HG02610 (cell line): ENCODE measurements around the gene ADCY3.

Experiments used
- ATAC-seq: cut with Tn5 transposase; IDR thresholded peaks from one replicate; pipeline ENCODE4 v1.9.1; 2021; ENCODE audit warnings: mild to moderate bottlenecking, moderate library complexity; ENCODE audit not compliant: unreplicated experiment

ADCY3 gene

GRCh38 chr2:24926220-24926601 is 6.2 kb upstream of the ADCY3 start:
- ATAC-seq, result no peak

DNA sequence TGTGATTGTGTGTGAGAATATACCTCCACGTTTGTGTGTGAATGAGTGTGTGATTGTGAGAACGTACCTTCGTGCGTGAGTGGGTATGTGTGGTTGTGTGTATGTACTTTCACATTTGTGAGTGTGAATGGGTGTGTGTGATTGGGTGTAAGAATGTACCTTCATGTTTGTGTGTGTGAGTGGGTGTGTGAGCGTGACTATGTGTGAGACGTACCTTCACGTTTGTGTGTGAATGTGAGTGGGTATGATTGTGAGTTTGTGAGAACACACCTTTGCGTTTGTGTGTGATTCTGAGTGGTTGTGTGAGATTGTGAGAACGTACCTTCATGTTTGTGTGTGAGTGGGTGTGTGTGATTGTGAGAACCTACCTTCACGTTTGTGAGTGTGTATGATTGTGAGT is 5.8 kb upstream of the ADCY3 start:
- ATAC-seq, result no peak

- no peak for ATAC-seq
These were observed 4.7 kb upstream of the ADCY3 start for GRCh38 chr2:24924732-24925131.

GRCh38 chr2:24924266-24924665 is 4.2 kb upstream of the ADCY3 start:
- ATAC-seq, result no peak

DNA sequence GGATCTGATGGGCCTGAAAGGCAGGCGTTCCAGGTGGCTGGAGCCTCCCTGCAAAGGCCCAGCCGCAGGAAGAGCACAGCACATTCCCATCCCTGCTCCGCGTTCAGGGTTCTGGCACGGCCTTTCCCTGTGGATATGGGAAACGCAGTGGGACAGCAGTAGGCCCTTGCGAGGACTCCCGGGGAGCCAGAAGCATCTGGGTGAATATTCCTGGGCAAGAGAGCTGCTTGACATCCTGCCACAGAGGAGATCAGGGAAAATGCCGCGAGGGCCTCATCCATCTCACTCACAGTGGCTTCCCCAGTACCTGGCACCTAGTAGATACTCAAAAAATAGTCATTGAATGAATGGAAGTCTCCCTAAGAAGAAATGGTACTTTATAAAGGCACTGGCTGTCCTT is 3.1 kb upstream of the ADCY3 start:
- ATAC-seq, result no peak

- no peak for ATAC-seq
These were observed 2.5 kb upstream of the ADCY3 start for GRCh38 chr2:24922556-24922955.

DNA sequence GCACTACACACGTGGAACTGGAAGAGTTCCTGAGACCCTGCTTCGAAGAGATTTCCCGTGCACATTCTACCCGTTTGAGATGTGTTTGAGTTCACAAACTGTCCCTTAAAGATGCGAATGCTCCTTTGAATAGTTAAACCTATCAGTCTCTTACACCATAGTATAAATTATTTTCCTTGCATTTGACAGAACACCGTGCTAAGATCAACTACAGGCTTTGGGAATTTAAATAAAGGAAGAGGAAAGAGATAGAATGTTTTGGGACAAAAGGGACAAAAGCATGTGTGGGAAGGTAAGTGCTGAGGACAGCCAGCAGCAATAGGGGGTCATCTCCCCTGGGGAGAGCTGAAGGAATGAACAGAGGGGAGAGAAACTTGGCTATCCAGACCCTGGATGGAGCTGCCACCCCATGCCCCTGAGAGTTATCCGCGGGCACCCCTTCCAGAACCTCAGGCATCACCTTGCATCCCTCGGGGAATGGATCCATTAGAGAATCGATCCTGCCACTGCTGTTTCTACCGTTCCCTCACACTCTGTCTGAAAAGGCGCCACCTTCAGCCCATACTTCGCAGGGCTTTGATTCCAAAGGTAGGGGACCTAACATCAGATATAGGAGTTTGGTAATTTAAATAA is 888 bp upstream of the ADCY3 start:
- no peak for ATAC-seq

DNA sequence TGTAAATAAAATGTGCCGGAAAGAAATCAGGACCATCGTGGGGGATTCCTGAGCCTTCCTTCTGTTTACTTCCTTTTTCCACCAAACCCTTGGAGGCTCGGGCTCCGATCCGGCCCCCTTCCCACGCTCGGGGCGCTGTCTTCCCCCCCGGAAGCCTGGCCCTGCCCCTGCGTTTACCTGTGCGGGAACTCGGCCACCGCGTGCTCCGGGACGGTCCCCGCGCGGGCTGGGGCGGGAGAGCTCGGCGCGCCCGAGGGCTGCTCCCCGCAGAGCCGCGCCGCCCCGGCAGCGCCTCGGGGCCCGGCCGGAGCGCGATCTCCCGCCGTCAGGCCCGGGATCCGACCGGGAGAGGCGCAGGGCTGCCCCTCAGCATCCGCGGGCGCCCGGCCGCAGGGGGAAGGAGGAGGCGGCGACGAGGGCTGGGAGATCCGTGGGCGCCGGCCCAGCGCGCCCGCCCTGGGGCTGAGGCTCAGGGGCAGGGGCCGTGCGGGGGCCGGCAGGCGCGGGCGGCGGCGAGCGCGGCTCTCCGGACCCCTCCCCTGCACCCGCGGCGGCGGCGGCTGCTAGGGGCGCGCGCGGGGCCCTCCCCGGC is 435 bp downstream of the ADCY3 start:
- peak; percentile 23 for ATAC-seq

DNA sequence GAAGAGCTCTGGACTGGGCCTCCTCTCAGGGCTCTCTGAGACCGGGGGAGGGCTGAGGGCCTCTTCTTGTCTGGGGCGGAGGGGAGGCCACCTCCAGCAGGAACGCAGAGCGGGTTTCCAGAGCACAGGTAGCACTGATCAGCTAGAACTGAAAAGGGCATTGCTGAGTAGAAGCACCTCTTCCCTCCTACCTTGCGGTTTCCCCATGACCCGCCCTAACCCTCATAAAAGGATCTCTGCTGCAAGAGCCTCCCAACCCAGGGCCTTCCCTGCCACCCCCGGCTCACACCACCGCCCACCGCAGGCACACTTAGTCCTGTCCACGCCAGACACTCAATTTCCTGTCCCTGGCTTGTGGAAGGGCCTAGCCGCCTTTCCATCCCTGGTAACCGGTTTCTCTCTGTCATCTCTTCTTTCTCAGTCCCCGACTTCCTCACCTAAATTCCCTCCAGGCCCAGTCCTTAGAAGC is 966 bp downstream of the ADCY3 start:
- no peak for ATAC-seq

DNA sequence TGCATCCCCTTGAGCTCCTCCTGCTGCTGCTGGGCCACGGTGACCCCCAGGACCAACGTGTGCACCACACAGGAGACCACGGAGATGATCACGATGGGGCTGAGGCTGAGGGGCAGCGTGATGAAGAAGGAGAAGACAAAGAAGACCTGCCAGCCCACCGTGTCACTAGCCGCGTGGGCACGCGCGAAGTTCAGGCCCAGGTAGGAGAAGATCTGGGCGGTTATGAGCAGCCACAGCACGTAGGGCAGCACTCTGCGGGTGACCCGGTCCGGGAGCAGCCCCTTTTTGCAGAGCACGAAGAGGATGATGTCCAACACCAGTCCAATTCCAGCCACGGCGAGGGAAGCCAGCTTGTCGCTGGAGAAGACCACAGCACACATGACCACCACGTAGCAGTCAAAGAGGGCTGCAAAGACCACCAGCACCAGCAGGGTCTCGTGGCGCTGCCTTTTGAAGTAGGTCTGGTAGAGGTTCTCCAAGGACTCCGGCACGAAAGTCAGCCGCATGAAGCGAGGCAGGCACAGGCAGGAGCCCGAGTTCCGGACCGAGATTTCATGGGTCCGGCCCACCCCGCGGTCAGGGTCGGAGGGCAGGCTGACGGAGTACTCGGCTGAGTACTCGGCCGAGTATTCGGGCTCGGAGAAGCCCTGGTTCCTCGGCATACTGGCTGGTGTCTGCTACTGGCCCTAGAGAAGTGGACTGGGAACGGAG is 1.6 kb downstream of the ADCY3 start:
- no peak for ATAC-seq

- no peak for ATAC-seq
These were observed 2.2 kb downstream of the ADCY3 start for GRCh38 chr2:24917731-24918325.

DNA sequence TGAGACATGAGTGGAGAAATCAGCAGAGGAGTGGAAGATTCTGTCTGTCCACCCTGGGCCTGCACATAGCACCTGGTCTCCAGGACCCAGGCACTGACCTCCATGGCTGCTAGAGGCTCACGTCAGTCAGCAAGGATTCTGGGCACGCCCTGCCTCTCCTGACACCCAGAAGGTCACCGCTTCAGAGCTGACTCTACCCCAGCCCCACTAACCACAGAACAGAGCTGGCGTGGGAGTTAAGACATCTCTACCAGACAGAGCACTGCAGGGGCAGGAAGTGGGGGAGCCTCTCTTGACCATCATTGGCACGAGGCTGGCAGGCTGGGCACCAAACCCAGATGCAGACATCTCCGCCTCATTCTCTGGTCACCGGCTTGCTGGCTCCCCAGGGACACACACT is 3.0 kb downstream of the ADCY3 start:
- ATAC-seq, result no peak

DNA sequence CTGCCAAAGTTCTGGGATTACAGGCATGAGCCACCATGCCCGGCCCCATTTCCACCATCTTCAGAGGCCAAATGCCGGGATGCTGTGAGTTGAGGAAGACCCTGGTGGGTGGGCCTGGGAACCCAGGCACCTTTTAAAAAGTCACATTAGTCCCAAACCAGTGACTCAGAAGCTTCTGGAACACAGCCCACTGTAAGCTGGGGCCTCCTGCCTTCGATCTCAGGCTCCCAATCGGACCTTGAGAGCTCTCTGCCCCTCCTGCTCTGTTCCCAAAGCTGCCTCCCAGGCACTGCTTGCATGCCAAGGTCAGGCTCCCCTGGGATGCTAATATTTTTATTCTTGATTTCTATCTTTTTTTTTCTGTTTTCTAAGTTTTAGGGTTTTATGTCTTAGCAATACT is 4.2 kb downstream of the ADCY3 start:
- no peak for ATAC-seq

- ATAC-seq, result no peak
These were observed 4.9 kb downstream of the ADCY3 start for GRCh38 chr2:24915175-24915574.

GRCh38 chr2:24914713-24915112 is 5.3 kb downstream of the ADCY3 start:
- no peak for ATAC-seq

GRCh38 chr2:24913911-24914310 is 6.1 kb downstream of the ADCY3 start:
- ATAC-seq, result no peak

DNA sequence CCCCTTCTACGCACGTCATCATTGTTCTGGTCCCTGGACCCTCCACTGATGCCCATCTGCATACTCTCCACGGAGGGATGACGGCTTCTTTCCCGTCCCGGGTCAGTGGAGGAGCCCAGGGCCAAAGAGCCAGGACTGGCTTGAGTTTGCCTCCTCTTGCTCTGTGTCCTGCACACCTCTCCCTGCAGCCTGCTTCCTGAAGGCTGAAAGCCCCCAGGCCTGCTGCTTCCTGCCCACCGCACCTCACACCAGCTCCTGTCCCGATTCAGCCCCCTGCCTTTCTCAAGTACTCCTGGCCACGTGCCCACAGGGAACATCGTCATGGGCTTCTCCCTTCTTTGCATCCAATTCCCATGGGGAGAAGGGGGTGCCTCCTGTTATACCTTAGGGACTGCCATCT is 7.1 kb downstream of the ADCY3 start:
- ATAC-seq, result no peak

DNA sequence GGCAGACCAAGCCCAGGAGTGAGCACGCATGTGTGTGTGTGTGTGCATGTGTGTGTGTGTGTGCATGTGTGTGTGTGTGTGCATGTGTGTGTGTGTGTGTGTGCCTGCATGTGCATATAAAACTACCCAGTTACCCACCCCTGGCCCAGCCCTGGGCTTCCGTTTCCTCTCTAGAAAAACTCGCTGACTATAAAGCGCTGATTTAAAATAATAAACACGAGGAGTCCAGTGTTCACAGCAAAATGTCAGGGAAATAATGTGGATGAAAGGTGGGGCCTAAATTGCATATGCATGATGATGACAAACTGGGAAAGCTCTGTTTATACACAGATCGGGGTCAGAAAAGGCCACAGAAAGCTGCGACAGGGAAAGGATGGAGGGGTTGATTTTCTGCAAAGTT is 7.5 kb downstream of the ADCY3 start:
- no peak for ATAC-seq

GRCh38 chr2:24910245-24910644 is 9.8 kb downstream of the ADCY3 start:
- ATAC-seq, result no peak

DNA sequence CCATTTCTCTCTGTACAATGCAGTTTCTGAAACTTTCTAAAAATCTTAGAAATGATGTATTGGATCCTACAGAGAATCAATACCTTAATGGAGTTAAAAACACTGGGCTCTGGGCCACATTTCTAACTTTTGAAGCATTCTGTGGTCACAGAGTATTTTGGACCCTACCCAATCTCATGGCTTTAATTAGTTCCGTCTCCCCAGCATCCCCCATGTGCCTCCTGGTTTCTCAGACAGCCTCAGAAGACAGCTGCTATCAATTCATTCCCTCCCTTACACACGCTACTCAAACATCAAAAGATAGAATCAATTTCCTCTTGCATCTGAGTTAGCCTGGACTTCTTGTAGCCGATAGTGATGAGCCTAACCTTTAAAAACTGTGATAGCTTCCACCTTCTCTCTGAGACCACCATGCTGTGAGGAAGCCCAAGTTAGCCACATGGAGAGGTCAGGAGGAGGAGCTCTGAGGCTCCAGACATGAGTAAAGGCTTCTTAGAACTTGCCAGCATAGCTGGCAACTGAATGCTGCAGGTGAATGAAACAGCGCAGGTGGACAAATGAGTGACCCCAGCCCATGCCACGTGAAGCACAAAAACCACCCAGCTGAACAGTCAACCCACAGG is 10.4 kb downstream of the ADCY3 start:
- ATAC-seq, result no peak

GRCh38 chr2:24908461-24908901 is 11.6 kb downstream of the ADCY3 start:
- no peak for ATAC-seq
